Measurements from ENCODE around the gene GALNT13.

- no peak for TF ChIP-seq CTCF (IDR thresholded peaks at IDR 0.05)
- no peak for TF ChIP-seq EZH2 (IDR thresholded peaks at IDR 0.05; ENCODE audit: borderline replicate concordance, insufficient read depth, low read depth, low read length, poor library complexity, severe bottlenecking)
Observed at GRCh38 chr2:153935511-153935910, 63.8 kb downstream of the GALNT13 start.
